PC-3 (cell line): ENCODE measurements around the gene SPTLC2. TPM values are rescaled to one million over a fixed set of nuclear protein-coding genes. Genes with fewer than 3 reads are reported as not detected.

Experiments
- ATAC-seq: fragments of 200-7000 bp; cut with Tn5 transposase; 2 replicates; pipeline ENCODE4 v1.9.1; 2020; ENCODE audit warnings: mild to moderate bottlenecking, moderate library complexity
- BruUV-seq: library from RNA; stranded (reverse); fragments of 400-500 nt; replicated peaks from 2 replicates; lab custom pipeline; 2021; lab: Mats Ljungman, UMichigan
- CTCF ChIA-PET: fragments of 300-600 bp; sonication (Branson Sonifier 250); formaldehyde crosslinking; loops from one replicate; lab custom pipeline; 2022; ENCODE audit warnings: antibody characterized with exemption; lab: Charles Lee
- POLR2A ChIA-PET: fragments of 300-600 bp; sonication (Branson Sonifier 250); formaldehyde crosslinking; loops from one replicate; lab custom pipeline; 2022; ENCODE audit warnings: antibody characterized with exemption; ENCODE audit not compliant: unreplicated experiment; lab: Charles Lee
- DNase-seq: peaks from one replicate; pipeline ENCODE4 v3.0.0-alpha.2; 2015
- H2AFZ ChIP-seq: fragments of 300-600 bp; sonication (generic); 2 replicates; pipeline ENCODE4 v1.6.0; 2016; ENCODE audit warnings: antibody characterized with exemption, low read length
- H3F3A ChIP-seq: fragments of 300-600 bp; sonication (generic); one replicate; pipeline ENCODE4 v1.6.0; 2017; ENCODE audit warnings: antibody characterized with exemption, low read length, control low read depth, mild to moderate bottlenecking; ENCODE audit not compliant: unreplicated experiment
- H3K27ac ChIP-seq: fragments of 300-600 bp; sonication (generic); 2 replicates; pipeline ENCODE4 v1.5.1; 2016; ENCODE audit warnings: mild to moderate bottlenecking, low read length
- H3K27me3 ChIP-seq: fragments of 300-600 bp; sonication (generic); 2 replicates; pipeline ENCODE4 v1.6.1; 2016; ENCODE audit warnings: low read length, mixed read lengths
- H3K36me3 ChIP-seq: fragments of 300-600 bp; sonication (generic); 2 replicates; pipeline ENCODE4 v1.6.1; 2016; ENCODE audit warnings: low read depth, mixed run types, low read length, mixed read lengths
- H3K4me1 ChIP-seq: fragments of 300-600 bp; sonication (generic); 2 replicates; pipeline ENCODE4 v1.5.1; 2016; ENCODE audit warnings: low read length; ENCODE audit not compliant: insufficient read depth
- H3K4me2 ChIP-seq: fragments of 300-600 bp; sonication (generic); 2 replicates; pipeline ENCODE4 v1.6.0; 2016; ENCODE audit warnings: low read length
- H3K4me3 ChIP-seq: fragments of 300-600 bp; sonication (generic); 2 replicates; pipeline ENCODE4 v1.5.1; 2016; ENCODE audit warnings: mild to moderate bottlenecking, low read length, mixed read lengths
- H3K79me2 ChIP-seq: fragments of 300-600 bp; sonication (generic); 2 replicates; pipeline ENCODE4 v1.6.1; 2017; ENCODE audit warnings: low read length, mixed read lengths
- H3K9ac ChIP-seq: fragments of 300-600 bp; sonication (generic); 2 replicates; pipeline ENCODE4 v1.6.0; 2016; ENCODE audit warnings: mild to moderate bottlenecking, low read length
- H3K9me2 ChIP-seq: fragments of 300-600 bp; sonication (generic); replicated peaks from 2 replicates; pipeline ENCODE4 v1.6.1; 2016; ENCODE audit warnings: mixed run types, low read length, mixed read lengths
- H3K9me3 ChIP-seq: fragments of 300-600 bp; sonication (generic); 2 replicates; pipeline ENCODE4 v1.6.1; 2016; ENCODE audit warnings: low read length, mixed read lengths
- H4K20me1 ChIP-seq: fragments of 300-600 bp; sonication (generic); 2 replicates; pipeline ENCODE4 v1.6.1; 2016; ENCODE audit warnings: low read length, mixed read lengths
- EZH2 ChIP-seq: fragments of 300-600 bp; sonication (generic); IDR thresholded peaks from one replicate; pipeline ENCODE4 v1.6.1; 2017; ENCODE audit warnings: antibody characterized with exemption, mild to moderate bottlenecking, low read length; ENCODE audit not compliant: unreplicated experiment
- EZH2phosphoT487 ChIP-seq: fragments of 300-600 bp; sonication (generic); IDR thresholded peaks from 2 replicates; pipeline ENCODE4 v1.6.1; 2018; ENCODE audit warnings: mild to moderate bottlenecking, antibody characterized with exemption, low read length, borderline replicate concordance
- intact Hi-C: fragments of 100-400 bp; cut with micrococcal nuclease; formaldehyde crosslinking; loops from 2 replicates; pipeline ENCODE4 v1.9.0; 2023
- total RNA-seq: library from RNA; depleted of rRNA; stranded (reverse); fragments of >200 nt; gene quantifications from 2 replicates; pipeline ENCODE4 v1.2.3, GENCODE V29; 2014
- TF ChIP-seq, protein P1 (sequence below): fragments of 300-600 bp; sonication (generic); conservative IDR thresholded peaks from 2 replicates; pipeline ENCODE4 v1.5.1; 2017; ENCODE audit warnings: antibody characterized with exemption, low read depth, mild to moderate bottlenecking, low read length

Gene SPTLC2
- total RNA-seq, 1 experiment from 2014 or later = 27.6 TPM

DNA sequence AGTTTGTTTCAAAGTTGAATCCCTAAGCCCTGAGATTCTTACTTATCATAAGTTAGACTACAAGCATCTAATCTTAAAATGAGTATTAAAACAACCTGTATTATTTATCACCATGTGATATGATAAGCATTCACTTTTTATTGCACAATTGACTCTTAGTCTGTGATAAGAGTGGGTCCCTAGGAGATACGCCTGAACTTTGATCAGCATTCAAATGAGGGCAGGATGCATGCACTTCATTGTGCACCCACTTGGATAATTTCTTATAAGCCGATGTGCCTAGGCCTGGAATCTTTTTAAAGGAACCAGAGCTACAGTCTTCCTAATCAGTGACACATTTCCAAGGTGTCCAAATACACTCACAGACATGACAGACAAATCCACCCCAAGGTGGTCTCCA, 31.4 kb upstream of the SPTLC2 start:
- ChIA-PET CTCF (no interaction called here), POLR2A (no interaction called here)
- Histone ChIP-seq H3K4me3 (no peak overlapping the region), H3K4me1 (no peaks in the 10 kb centered on the region), H3K36me3 (no peaks in the 10 kb centered on the region), H3K9me3 (no peaks in the 10 kb centered on the region), H3K9ac (no peak overlapping the region), H4K20me1 (no peaks in the 10 kb centered on the region), H3K27ac (no peak overlapping the region), H3K79me2 (no peaks in the 10 kb centered on the region), H3K9me2 (no peaks in the 10 kb centered on the region), H3K4me2 (no peak overlapping the region), H2AFZ (no peak overlapping the region), H3K27me3 (no peaks in the 10 kb centered on the region), H3F3A (no peaks in the 10 kb centered on the region)
- no peak for ATAC-seq
- no TSS peak for BruUV-seq
- TF ChIP-seq, protein P1, sequence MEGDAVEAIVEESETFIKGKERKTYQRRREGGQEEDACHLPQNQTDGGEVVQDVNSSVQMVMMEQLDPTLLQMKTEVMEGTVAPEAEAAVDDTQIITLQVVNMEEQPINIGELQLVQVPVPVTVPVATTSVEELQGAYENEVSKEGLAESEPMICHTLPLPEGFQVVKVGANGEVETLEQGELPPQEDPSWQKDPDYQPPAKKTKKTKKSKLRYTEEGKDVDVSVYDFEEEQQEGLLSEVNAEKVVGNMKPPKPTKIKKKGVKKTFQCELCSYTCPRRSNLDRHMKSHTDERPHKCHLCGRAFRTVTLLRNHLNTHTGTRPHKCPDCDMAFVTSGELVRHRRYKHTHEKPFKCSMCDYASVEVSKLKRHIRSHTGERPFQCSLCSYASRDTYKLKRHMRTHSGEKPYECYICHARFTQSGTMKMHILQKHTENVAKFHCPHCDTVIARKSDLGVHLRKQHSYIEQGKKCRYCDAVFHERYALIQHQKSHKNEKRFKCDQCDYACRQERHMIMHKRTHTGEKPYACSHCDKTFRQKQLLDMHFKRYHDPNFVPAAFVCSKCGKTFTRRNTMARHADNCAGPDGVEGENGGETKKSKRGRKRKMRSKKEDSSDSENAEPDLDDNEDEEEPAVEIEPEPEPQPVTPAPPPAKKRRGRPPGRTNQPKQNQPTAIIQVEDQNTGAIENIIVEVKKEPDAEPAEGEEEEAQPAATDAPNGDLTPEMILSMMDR = no peak
- no peak for DNase-seq
- intact Hi-C loops = no loop called here

DNA sequence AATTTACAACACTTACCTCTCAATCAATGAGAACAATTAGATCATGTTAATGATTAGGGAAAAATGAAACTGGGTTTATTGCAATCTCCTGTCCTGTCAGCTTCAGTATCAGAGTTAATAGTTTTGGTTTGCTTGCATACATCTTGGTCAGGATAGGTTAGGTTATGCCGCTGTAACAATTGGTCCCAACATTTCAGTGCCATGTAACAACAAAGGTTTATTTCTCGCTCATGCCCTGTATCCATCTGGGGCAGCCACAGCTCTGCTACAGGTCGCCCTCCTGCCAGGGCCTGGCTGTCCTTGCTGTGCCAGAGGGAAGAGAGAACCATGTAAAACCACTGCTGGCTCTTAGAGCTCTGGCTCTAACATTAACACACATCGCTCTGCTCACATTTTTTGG, 30.5 kb upstream of the SPTLC2 start:
- no peaks in the 10 kb centered on the region for H3K4me1 ChIP-seq
- no peaks in the 10 kb centered on the region for H3F3A ChIP-seq
- no peak overlapping the region for H3K9ac ChIP-seq
- ChIA-PET CTCF (no interaction called here), POLR2A (no interaction called here)
- no peak overlapping the region for H3K4me2 ChIP-seq
- no peak overlapping the region for H3K4me3 ChIP-seq
- BruUV-seq = no TSS peak
- intact Hi-C loops = no loop called here
- no peaks in the 10 kb centered on the region for H3K36me3 ChIP-seq
- no peaks in the 10 kb centered on the region for H3K9me2 ChIP-seq
- no peak overlapping the region for H2AFZ ChIP-seq
- no peak overlapping the region for H3K27ac ChIP-seq
- ATAC-seq = no peak
- no peaks in the 10 kb centered on the region for H4K20me1 ChIP-seq
- no peaks in the 10 kb centered on the region for H3K27me3 ChIP-seq
- TF ChIP-seq, protein P1 = no peak
- no peak for TF ChIP-seq EZH2phosphoT487
- TF ChIP-seq EZH2 = no peak
- DNase-seq = no peak
- H3K79me2 ChIP-seq = no peaks in the 10 kb centered on the region
- no peaks in the 10 kb centered on the region for H3K9me3 ChIP-seq

DNA sequence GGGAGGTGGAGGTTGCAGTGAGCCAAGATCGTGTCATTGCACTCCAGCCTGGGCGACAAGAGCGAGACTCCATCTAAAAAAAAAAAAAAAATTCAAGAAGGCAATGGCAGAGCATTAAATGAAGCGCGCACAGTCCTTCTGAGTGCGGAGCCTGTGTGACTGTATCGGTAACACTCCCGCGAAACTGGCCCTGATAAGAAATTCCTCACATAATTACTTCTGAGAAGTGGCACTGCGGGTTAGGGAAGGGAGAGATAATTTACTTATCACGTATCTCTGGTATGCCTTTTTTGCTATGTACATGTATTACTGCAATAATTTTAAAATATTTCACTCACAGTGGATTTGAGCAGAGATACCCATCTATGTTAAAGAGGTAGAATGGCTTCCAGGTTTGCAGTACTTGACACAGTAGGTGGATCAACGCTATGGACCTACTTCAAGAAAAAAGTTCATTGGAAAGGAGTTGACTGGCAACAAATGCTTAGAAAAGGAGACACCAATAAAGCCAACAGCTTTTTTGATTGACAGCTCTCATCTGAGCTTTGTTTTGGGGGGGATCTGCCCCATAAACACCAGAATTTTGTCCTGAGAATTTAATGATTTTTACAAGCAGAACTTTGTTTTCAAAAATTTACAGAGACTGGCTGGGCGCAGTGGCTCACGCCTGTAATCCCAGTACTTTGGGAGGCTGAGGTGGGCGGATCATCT, 29.2 kb upstream of the SPTLC2 start:
- POLR2A ChIA-PET = no interaction called here
- DNase-seq = no peak
- Histone ChIP-seq H3K9ac (no peak overlapping the region), H3F3A (no peaks in the 10 kb centered on the region), H3K9me2 (no peaks in the 10 kb centered on the region), H2AFZ (no peak overlapping the region), H3K27ac (no peak overlapping the region), H3K4me2 (no peak overlapping the region), H3K9me3 (no peaks in the 10 kb centered on the region), H3K27me3 (no peaks in the 10 kb centered on the region), H3K4me3 (no peak overlapping the region), H3K4me1 (no peaks in the 10 kb centered on the region), H3K79me2 (no peaks in the 10 kb centered on the region), H4K20me1 (no peaks in the 10 kb centered on the region), H3K36me3 (no peaks in the 10 kb centered on the region)
- ATAC-seq = no peak
- no TSS peak for BruUV-seq
- TF ChIP-seq EZH2 (no peak), EZH2phosphoT487 (no peak)
- TF ChIP-seq, protein P1 = no peak
- intact Hi-C loops = no loop called here
- CTCF ChIA-PET = no interaction called here
